ENCODE results near the gene RPLP1.

Gene RPLP1

GRCh38 chr15:69469467-69470201, 17.0 kb downstream of the RPLP1 start:
- Histone ChIP-seq H3K27ac (ENCODE audit: low read depth, low read length) (no peak overlapping the region), H3K4me3 (ENCODE audit: low read depth, low read length) (no peak overlapping the region), H3K4me1 (ENCODE audit: control insufficient read depth, insufficient read depth, low read length) (no peaks in the 10 kb centered on the region)

GRCh38 chr15:69472046-69472445, 19.4 kb downstream of the RPLP1 start:
- Histone ChIP-seq H3K4me1 (ENCODE audit: control insufficient read depth, insufficient read depth, low read length) (no peaks in the 10 kb centered on the region), H3K4me3 (ENCODE audit: low read depth, low read length) (no peak overlapping the region), H3K27ac (ENCODE audit: low read depth, low read length) (no peak overlapping the region), H3K36me3 (ENCODE audit: control insufficient read depth, insufficient read depth, low read length) (no peaks in the 10 kb centered on the region), H3K9me3 (ENCODE audit: control insufficient read depth, insufficient read depth, low read length) (no peaks in the 10 kb centered on the region), H3K27me3 (ENCODE audit: control insufficient read depth, insufficient read depth, low read length) (no peaks in the 10 kb centered on the region), H3K9ac (ENCODE audit: low read depth, low read length) (no peak overlapping the region)

More at GRCh38 chr15:69469467-69470201, 17.0 kb downstream of the RPLP1 start:
- no peaks in the 10 kb centered on the region for H3K36me3 ChIP-seq (ENCODE audit: control insufficient read depth, insufficient read depth, low read length)
- H3K9ac ChIP-seq (ENCODE audit: low read depth, low read length) = no peak overlapping the region
- H3K27me3 ChIP-seq (ENCODE audit: control insufficient read depth, insufficient read depth, low read length) = no peaks in the 10 kb centered on the region
- H3K9me3 ChIP-seq (ENCODE audit: control insufficient read depth, insufficient read depth, low read length) = no peaks in the 10 kb centered on the region

- H3K27ac ChIP-seq (ENCODE audit: low read depth, low read length) = no peak overlapping the region
- no peaks in the 10 kb centered on the region for H3K27me3 ChIP-seq (ENCODE audit: control insufficient read depth, insufficient read depth, low read length)
- no peaks in the 10 kb centered on the region for H3K9me3 ChIP-seq (ENCODE audit: control insufficient read depth, insufficient read depth, low read length)
- H3K36me3 ChIP-seq (ENCODE audit: control insufficient read depth, insufficient read depth, low read length) = no peaks in the 10 kb centered on the region
- no peak overlapping the region for H3K9ac ChIP-seq (ENCODE audit: low read depth, low read length)
- H3K4me1 ChIP-seq (ENCODE audit: control insufficient read depth, insufficient read depth, low read length) = no peaks in the 10 kb centered on the region
- no peak overlapping the region for H3K4me3 ChIP-seq (ENCODE audit: low read depth, low read length)
Measured at GRCh38 chr15:69472562-69472961, 19.9 kb downstream of the RPLP1 start.

GRCh38 chr15:69474291-69474690, 21.7 kb downstream of the RPLP1 start:
- no peaks in the 10 kb centered on the region for H3K9me3 ChIP-seq (ENCODE audit: control insufficient read depth, insufficient read depth, low read length)
- H3K27ac ChIP-seq (ENCODE audit: low read depth, low read length) = no peak overlapping the region
- no peaks in the 10 kb centered on the region for H3K4me1 ChIP-seq (ENCODE audit: control insufficient read depth, insufficient read depth, low read length)
- H3K27me3 ChIP-seq (ENCODE audit: control insufficient read depth, insufficient read depth, low read length) = no peaks in the 10 kb centered on the region
- no peak overlapping the region for H3K9ac ChIP-seq (ENCODE audit: low read depth, low read length)
- no peak overlapping the region for H3K4me3 ChIP-seq (ENCODE audit: low read depth, low read length)
- no peaks in the 10 kb centered on the region for H3K36me3 ChIP-seq (ENCODE audit: control insufficient read depth, insufficient read depth, low read length)

GRCh38 chr15:69474846-69475455, 22.3 kb downstream of the RPLP1 start:
- H3K9me3 ChIP-seq (ENCODE audit: control insufficient read depth, insufficient read depth, low read length) = no peaks in the 10 kb centered on the region
- H3K4me1 ChIP-seq (ENCODE audit: control insufficient read depth, insufficient read depth, low read length) = no peaks in the 10 kb centered on the region
- H3K27me3 ChIP-seq (ENCODE audit: control insufficient read depth, insufficient read depth, low read length) = no peaks in the 10 kb centered on the region
- no peak overlapping the region for H3K4me3 ChIP-seq (ENCODE audit: low read depth, low read length)
- H3K36me3 ChIP-seq (ENCODE audit: control insufficient read depth, insufficient read depth, low read length) = no peaks in the 10 kb centered on the region
- H3K27ac ChIP-seq (ENCODE audit: low read depth, low read length) = no peak overlapping the region
- H3K9ac ChIP-seq (ENCODE audit: low read depth, low read length) = no peak overlapping the region

- H3K9me3 ChIP-seq (ENCODE audit: control insufficient read depth, insufficient read depth, low read length) = no peaks in the 10 kb centered on the region
- no peaks in the 10 kb centered on the region for H3K27me3 ChIP-seq (ENCODE audit: control insufficient read depth, insufficient read depth, low read length)
- no peak overlapping the region for H3K4me3 ChIP-seq (ENCODE audit: low read depth, low read length)
- H3K4me1 ChIP-seq (ENCODE audit: control insufficient read depth, insufficient read depth, low read length) = no peaks in the 10 kb centered on the region
- H3K36me3 ChIP-seq (ENCODE audit: control insufficient read depth, insufficient read depth, low read length) = no peaks in the 10 kb centered on the region
- no peak overlapping the region for H3K27ac ChIP-seq (ENCODE audit: low read depth, low read length)
- H3K9ac ChIP-seq (ENCODE audit: low read depth, low read length) = no peak overlapping the region
Measured at GRCh38 chr15:69475769-69476358, 23.2 kb downstream of the RPLP1 start.

DNA sequence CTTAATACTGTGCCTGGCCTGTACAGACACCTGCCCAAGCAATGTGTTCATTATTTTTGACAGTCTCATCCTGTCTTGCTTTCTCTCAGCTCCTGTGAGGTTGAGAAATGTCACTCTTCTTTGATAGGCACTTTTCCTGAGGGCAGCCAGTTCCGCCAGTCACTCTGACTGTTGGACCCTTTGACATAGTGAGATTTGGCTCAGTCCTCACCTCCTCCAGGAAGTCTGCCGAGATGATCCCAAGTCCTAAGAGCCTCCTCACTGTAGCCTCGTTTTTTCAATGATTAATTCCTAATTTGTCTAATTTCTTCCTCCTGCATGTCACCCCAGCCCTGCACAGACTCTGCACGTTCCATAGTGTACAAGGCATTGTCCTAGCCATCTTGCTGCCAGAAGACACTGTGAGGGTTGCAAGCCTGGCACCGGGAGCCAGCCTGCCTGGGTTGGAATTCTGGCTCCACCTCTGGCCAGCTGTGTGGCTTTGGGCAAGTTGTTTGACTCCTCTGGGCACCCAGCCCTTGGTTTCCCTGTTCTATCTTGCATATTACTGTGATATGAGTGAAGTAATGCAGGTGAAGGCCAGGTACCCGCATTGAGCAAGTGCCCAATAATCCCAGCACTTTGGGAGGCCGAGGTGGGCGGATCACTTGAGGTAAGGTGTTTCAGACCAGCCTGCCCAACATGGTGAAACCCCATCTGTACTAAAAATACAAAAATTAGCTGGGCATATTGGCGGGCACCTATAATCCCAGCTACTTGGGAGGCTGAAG, 24.3 kb downstream of the RPLP1 start:
- no peaks in the 10 kb centered on the region for H3K36me3 ChIP-seq (ENCODE audit: control insufficient read depth, insufficient read depth, low read length)
- H3K9me3 ChIP-seq (ENCODE audit: control insufficient read depth, insufficient read depth, low read length) = no peaks in the 10 kb centered on the region
- no peak overlapping the region for H3K4me3 ChIP-seq (ENCODE audit: low read depth, low read length)
- no peaks in the 10 kb centered on the region for H3K4me1 ChIP-seq (ENCODE audit: control insufficient read depth, insufficient read depth, low read length)
- no peak overlapping the region for H3K27ac ChIP-seq (ENCODE audit: low read depth, low read length)
- no peaks in the 10 kb centered on the region for H3K27me3 ChIP-seq (ENCODE audit: control insufficient read depth, insufficient read depth, low read length)
- no peak overlapping the region for H3K9ac ChIP-seq (ENCODE audit: low read depth, low read length)

GRCh38 chr15:69478259-69478781, 25.7 kb downstream of the RPLP1 start:
- Histone ChIP-seq H3K27me3 (ENCODE audit: control insufficient read depth, insufficient read depth, low read length) (no peaks in the 10 kb centered on the region), H3K9ac (ENCODE audit: low read depth, low read length) (no peak overlapping the region), H3K9me3 (ENCODE audit: control insufficient read depth, insufficient read depth, low read length) (no peaks in the 10 kb centered on the region), H3K4me1 (ENCODE audit: control insufficient read depth, insufficient read depth, low read length) (no peaks in the 10 kb centered on the region), H3K4me3 (ENCODE audit: low read depth, low read length) (no peak overlapping the region), H3K36me3 (ENCODE audit: control insufficient read depth, insufficient read depth, low read length) (no peaks in the 10 kb centered on the region), H3K27ac (ENCODE audit: low read depth, low read length) (no peak overlapping the region)

DNA sequence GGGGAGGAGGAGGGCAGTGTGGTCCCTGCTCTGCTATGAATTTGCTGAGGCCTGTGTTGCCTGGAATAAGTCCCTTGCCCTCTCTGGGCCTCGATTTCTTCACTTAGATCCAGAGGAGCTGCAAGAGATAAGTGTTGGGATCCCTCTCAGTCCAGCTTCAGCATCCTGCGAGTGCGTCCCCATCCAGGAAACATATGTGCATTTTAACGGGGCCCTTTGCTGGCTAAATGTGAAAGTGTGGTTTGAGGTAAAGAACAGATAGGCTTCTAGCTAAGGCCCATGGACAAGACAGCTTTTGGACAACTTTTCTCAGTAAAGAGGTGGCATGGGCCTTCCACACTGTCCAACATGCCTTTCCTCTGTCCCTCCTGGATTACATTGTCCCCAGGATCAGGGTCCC, 26.5 kb downstream of the RPLP1 start:
- no peaks in the 10 kb centered on the region for H3K4me1 ChIP-seq (ENCODE audit: control insufficient read depth, insufficient read depth, low read length)
- no peak overlapping the region for H3K27ac ChIP-seq (ENCODE audit: low read depth, low read length)
- no peaks in the 10 kb centered on the region for H3K27me3 ChIP-seq (ENCODE audit: control insufficient read depth, insufficient read depth, low read length)
- no peaks in the 10 kb centered on the region for H3K9me3 ChIP-seq (ENCODE audit: control insufficient read depth, insufficient read depth, low read length)
- H3K9ac ChIP-seq (ENCODE audit: low read depth, low read length) = no peak overlapping the region
- no peak overlapping the region for H3K4me3 ChIP-seq (ENCODE audit: low read depth, low read length)
- H3K36me3 ChIP-seq (ENCODE audit: control insufficient read depth, insufficient read depth, low read length) = no peaks in the 10 kb centered on the region

DNA sequence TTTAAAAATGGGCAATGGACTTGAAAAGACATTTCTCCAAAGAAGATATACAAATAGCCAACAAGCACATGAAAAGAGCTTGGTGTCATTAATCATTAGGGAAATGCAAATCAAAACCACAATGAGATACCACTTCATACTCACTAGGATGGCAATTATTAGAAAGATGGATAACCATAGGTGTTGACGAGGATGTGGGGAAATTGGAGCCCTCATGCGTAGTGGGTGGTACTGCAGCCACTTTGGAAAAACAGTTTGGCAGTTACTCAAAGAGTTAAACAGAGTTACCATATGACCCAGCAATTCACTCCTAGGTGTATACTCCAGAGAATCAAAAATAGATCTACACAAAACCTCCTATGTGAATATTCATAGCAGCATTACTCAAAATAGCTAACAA, 27.4 kb downstream of the RPLP1 start:
- Histone ChIP-seq H3K9ac (ENCODE audit: low read depth, low read length) (no peak overlapping the region), H3K36me3 (ENCODE audit: control insufficient read depth, insufficient read depth, low read length) (no peaks in the 10 kb centered on the region), H3K27ac (ENCODE audit: low read depth, low read length) (no peak overlapping the region), H3K27me3 (ENCODE audit: control insufficient read depth, insufficient read depth, low read length) (no peaks in the 10 kb centered on the region), H3K4me1 (ENCODE audit: control insufficient read depth, insufficient read depth, low read length) (no peaks in the 10 kb centered on the region), H3K9me3 (ENCODE audit: control insufficient read depth, insufficient read depth, low read length) (no peaks in the 10 kb centered on the region), H3K4me3 (ENCODE audit: low read depth, low read length) (no peak overlapping the region)

Measured in HUES48 (cell line).